Breast epithelium (tissue), 3 donors: ENCODE results near the gene FARP1.

ENCODE experiments used
- POLR2AphosphoS5 ChIP-seq, 3 donors: sonication (generic); formaldehyde crosslinking; IDR thresholded peaks; one replicate each; pipeline ENCODE4 v1.6.1; 2017; ENCODE audit warnings: antibody characterized with exemption in 3 of 3
- TF ChIP-seq, protein P1 (sequence below), 3 donors: fragments of 450-650 bp; IDR thresholded peaks; one replicate each; pipeline ENCODE4 v1.5.1; 2016 to 2017; ENCODE audit warnings: antibody characterized with exemption in 3 of 3, mild to moderate bottlenecking in 3 of 3, moderate library complexity in 3 of 3

DNA sequence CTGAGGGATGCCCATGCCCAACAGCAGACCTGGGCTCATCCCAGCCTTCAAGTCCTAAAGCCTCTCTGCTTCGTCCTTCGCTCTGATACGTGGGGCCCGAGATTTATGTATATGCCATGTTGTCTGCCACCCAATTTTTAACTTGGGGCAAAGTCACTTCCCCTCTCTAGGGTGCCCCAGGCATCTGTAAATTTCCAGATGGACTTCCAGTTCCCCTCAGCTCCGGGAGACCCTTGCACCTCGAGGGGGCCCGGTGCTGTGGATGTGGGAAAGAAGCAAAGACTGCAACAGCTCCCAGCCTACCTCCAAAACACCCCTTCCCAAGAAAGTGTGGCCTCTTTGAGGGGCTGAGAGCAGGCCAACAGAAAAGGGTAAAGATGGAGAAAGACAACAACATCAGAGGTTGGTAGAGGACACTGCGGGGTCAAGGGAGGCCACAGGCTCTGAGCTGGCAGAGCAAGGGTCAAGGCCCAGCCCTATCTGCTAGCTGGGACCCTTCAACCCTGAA is 336.7 kb downstream of the FARP1 start:
- TF ChIP-seq, protein P1, sequence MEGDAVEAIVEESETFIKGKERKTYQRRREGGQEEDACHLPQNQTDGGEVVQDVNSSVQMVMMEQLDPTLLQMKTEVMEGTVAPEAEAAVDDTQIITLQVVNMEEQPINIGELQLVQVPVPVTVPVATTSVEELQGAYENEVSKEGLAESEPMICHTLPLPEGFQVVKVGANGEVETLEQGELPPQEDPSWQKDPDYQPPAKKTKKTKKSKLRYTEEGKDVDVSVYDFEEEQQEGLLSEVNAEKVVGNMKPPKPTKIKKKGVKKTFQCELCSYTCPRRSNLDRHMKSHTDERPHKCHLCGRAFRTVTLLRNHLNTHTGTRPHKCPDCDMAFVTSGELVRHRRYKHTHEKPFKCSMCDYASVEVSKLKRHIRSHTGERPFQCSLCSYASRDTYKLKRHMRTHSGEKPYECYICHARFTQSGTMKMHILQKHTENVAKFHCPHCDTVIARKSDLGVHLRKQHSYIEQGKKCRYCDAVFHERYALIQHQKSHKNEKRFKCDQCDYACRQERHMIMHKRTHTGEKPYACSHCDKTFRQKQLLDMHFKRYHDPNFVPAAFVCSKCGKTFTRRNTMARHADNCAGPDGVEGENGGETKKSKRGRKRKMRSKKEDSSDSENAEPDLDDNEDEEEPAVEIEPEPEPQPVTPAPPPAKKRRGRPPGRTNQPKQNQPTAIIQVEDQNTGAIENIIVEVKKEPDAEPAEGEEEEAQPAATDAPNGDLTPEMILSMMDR (IDR thresholded peaks at IDR 0.05), result no peak
- no peak for TF ChIP-seq POLR2AphosphoS5 (IDR thresholded peaks at IDR 0.05)
